Regular cardiac myocyte (primary cell): ENCODE data around the gene HMGB4. TPM values are rescaled to one million over a fixed set of nuclear protein-coding genes. Genes with fewer than 3 reads are reported as not detected.

Experiments
- total RNA-seq: library from RNA; depleted of rRNA; stranded (reverse); fragments of >200 nt; gene quantifications from 2 replicates; pipeline ENCODE4 v1.2.3, GENCODE V29; 2014

Gene HMGB4
- total RNA-seq = not detected in 2 replicates

GRCh38 chr1:33863779-33864178, at the start of gene HMGB4:
HMGB4 (plus strand) TSS chr1:33864079; CDS start chr1:33864192, 113 bp downstream.

